ENCODE measurements around the gene SLC7A1. TPM values are rescaled to one million over a fixed set of nuclear protein-coding genes. Genes with fewer than 3 reads are reported as not detected.

SLC7A1 gene
- total RNA-seq, 3 donors from 2014 or later = 6.6 to 15.4 (median 12.7) TPM

DNA sequence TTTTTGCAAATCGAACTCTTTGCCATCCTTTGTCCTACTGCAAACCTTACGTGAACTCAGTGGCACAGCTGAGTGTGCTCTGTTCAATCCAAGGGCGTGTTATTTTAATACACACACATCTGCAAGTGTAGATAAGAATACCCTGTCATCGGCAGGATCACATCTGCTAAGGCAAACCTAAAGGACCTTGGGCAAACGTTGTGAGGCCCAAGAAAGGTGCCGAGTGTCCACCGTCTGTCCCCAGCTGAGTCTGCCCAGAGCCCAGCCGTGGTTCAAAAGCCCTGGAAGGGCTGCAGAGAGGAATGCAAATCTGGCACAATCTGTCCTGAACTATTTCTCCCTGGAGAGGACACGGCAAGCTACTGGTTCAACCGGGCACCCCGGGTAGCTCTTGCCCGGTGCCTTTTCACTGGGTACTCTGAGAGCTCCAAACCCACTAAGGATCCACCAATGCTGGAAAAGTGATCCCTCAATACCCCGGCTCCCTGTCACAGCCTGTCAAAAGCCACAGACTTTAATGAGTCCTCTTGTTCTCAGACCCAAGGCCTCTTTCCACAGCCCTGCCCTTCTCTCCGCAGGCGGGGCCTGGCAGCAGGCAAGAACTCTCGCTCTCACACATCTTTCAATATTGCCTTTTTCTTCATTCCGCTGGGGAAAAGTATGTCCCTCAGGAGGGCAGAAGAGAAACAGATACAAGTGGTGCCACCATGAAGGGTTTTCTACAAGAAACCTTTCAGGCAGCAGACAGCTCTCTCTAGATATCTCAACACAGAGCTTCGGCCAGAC lies 17.0 kb downstream of the SLC7A1 start:
- H3K4me1 ChIP-seq = peaks cover 0 to 7% of the 10 kb centered on the region in 2 donors
- H3K27me3 ChIP-seq = no peaks in the 10 kb centered on the region
- no peaks in the 10 kb centered on the region for H3K9me3 ChIP-seq
- intact Hi-C loops (cut with DNase I; ENCODE audit: low total_unique reads) = no loop called here
- TF ChIP-seq POLR2AphosphoS5 (IDR thresholded peaks at IDR 0.05) (no peak), CTCF (IDR thresholded peaks at IDR 0.05) (no peak), POLR2A (IDR thresholded peaks at IDR 0.05) (no peak)
- no peak overlapping the region for H3K27ac ChIP-seq
- no peaks in the 10 kb centered on the region for H3K36me3 ChIP-seq
- DNase-seq (ENCODE audit: low spot score in 2 of 2) = no peak
- H3K4me3 ChIP-seq = no peak overlapping the region

DNA sequence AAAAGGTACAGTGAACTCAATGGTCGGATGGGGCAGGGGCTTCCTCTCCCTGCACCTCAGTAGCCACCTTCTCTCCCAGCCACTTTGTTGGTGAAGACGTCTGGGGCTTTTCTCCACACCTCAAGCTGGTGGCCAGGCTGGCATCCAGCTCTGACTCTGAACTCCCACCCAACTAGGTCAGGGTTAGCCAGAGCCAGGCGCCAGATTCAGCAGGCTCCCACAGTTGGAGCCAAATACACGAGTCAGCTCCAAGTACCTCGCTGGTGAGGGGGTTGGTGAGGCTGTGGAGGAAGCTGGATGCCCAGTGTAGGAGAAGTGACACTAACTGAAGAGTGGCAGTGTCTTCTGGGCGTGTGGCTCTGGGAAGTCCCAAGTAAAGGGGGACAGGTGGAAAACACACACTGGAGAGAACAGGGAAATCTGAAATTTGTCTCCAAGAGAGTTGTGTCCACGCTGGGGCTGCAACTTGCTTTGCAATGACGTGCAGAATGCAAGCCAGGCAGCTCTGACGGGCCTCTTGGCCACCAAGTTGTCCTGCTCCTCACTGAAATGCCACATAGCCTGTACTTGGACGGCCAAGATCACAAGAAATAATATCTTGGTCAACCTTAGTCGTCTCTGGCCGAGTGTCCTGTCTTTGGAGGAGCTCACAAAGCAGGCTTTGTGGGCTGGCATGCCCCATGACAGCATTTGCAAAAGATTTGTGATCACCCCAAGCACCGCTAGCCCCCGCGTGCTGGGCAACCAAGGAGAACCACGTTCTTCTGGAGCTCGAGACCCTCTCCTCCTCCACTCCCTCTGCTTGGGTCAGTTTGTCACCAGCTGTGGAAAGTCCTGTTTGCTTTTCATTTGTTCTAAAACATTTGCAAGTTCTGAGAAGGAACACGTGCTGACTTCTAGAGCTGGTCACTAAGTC lies 18.1 kb downstream of the SLC7A1 start:
- Histone ChIP-seq H3K9me3 (no peaks in the 10 kb centered on the region), H3K27ac (no peak overlapping the region), H3K36me3 (no peaks in the 10 kb centered on the region), H3K27me3 (no peaks in the 10 kb centered on the region), H3K4me3 (no peak overlapping the region), H3K4me1 (peaks cover 0 to 7% of the 10 kb centered on the region in 2 donors)
- DNase-seq (ENCODE audit: low spot score in 2 of 2) = no peak
- TF ChIP-seq POLR2A (IDR thresholded peaks at IDR 0.05) (no peak), CTCF (IDR thresholded peaks at IDR 0.05) (no peak), POLR2AphosphoS5 (IDR thresholded peaks at IDR 0.05) (no peak)
- intact Hi-C loops (cut with DNase I; ENCODE audit: low total_unique reads) = no loop called here

GRCh38 chr13:29576581-29576980 lies 18.9 kb downstream of the SLC7A1 start:
- no peak overlapping the region for H3K27ac ChIP-seq
- no peak overlapping the region for H3K4me3 ChIP-seq
- H3K27me3 ChIP-seq = no peaks in the 10 kb centered on the region
- H3K9me3 ChIP-seq = no peaks in the 10 kb centered on the region
- H3K36me3 ChIP-seq = no peaks in the 10 kb centered on the region
- intact Hi-C loops (cut with DNase I; ENCODE audit: low total_unique reads) = no loop called here
- no peak for DNase-seq (ENCODE audit: low spot score in 2 of 2)
- TF ChIP-seq POLR2AphosphoS5 (IDR thresholded peaks at IDR 0.05) (no peak), CTCF (IDR thresholded peaks at IDR 0.05) (no peak), POLR2A (IDR thresholded peaks at IDR 0.05) (no peak)
- H3K4me1 ChIP-seq = peaks cover 0 to 7% of the 10 kb centered on the region in 2 donors

DNA sequence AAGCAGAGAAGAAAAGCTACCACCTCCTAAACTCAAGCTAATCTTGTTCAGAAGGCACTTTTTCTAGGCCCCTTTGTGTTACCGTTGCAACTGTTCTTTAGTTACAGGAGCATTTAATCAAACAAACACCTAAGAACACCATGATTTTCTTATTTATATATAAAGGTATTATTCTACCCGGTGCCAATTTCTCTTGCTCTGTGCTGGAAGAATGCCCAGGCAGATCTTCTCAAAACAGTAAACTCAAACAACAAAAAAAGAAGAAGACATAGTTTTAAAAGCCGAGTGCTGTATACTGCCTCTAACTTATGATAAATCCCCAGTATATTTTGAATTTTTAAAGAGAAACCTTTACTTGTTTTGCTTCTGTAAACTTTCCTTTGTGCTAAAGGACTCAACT lies 20.4 kb downstream of the SLC7A1 start:
- DNase-seq (ENCODE audit: low spot score in 2 of 2) = no peak
- TF ChIP-seq POLR2AphosphoS5 (IDR thresholded peaks at IDR 0.05) (no peak), CTCF (IDR thresholded peaks at IDR 0.05) (no peak), POLR2A (IDR thresholded peaks at IDR 0.05) (no peak)
- Histone ChIP-seq H3K9me3 (no peaks in the 10 kb centered on the region), H3K36me3 (no peaks in the 10 kb centered on the region), H3K4me1 (peaks cover 0 to 7% of the 10 kb centered on the region in 2 donors), H3K27me3 (no peaks in the 10 kb centered on the region), H3K4me3 (no peak overlapping the region), H3K27ac (peak overlapping the region in 1 of 2 donors; percentile 26)
- intact Hi-C loops (cut with DNase I; ENCODE audit: low total_unique reads) = no loop called here

DNA sequence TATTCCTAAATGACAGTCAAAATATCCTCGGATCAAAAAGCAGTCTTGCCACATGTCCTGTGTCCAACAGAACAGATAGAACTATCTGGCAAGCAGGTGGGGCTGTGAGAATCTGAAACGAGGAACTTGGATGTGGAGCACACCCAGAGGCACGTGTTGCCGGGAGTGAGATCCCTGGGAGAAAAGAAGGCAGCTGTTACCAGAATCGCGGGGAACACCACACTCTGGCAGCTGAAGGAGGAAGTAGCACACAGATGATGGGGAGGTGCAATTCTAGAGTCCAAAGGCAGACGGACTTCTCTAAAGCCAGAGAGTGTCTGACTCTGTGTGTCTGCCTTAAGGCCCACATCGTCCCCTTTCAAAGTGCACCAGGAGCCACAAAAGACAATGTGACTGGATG lies 22.3 kb downstream of the SLC7A1 start:
- no peaks in the 10 kb centered on the region for H3K27me3 ChIP-seq
- TF ChIP-seq POLR2A (IDR thresholded peaks at IDR 0.05) = no peak
- peak in 1 of 3 donors; percentile 39 for TF ChIP-seq POLR2AphosphoS5 (IDR thresholded peaks at IDR 0.05)
- peak overlapping the region in 1 of 2 donors; percentile 66 for H3K27ac ChIP-seq
- peak in 1 of 2 donors; percentile 72 for DNase-seq (ENCODE audit: low spot score in 2 of 2)
- H3K36me3 ChIP-seq = no peaks in the 10 kb centered on the region
- H3K9me3 ChIP-seq = no peaks in the 10 kb centered on the region
- H3K4me1 ChIP-seq = peaks cover 0 to 7% of the 10 kb centered on the region in 2 donors
- no peak overlapping the region for H3K4me3 ChIP-seq
- intact Hi-C loops (cut with DNase I; ENCODE audit: low total_unique reads) = no loop called here

All from breast epithelium (tissue), 4 donors.